Keratinocyte (primary cell): ENCODE results near the gene TMTC2. TPM values are rescaled to one million over a fixed set of nuclear protein-coding genes. Genes with fewer than 3 reads are reported as not detected.

ENCODE experiments used
- DNase-seq: peaks from one replicate; pipeline ENCODE4 v3.0.0-alpha.2; 2011; ENCODE audit warnings: low read depth, missing footprints, low spot score
- FAIRE-seq: peaks from 2 replicates; lab custom pipeline; 2011; peaks lifted over from hg19 to GRCh38; lab: Jason Lieb, UNC
- H2AFZ ChIP-seq: 2 replicates; pipeline ENCODE4 v1.6.0; 2012; ENCODE audit warnings: low read length, control low read depth, inconsistent platforms; ENCODE audit not compliant: control insufficient read depth
- H3K27ac ChIP-seq: 2 replicates; pipeline ENCODE4 v1.5.1; 2011; ENCODE audit warnings: low read length; ENCODE audit not compliant: control insufficient read depth, insufficient read depth
- H3K27me3 ChIP-seq: 3 replicates; pipeline ENCODE4 v1.6.0; 2011; ENCODE audit warnings: low read length; ENCODE audit not compliant: control insufficient read depth, insufficient read depth; ENCODE audit errors: extremely low read depth
- H3K36me3 ChIP-seq, 2 experiments: 2 replicates in 1 of 2; 3 replicates in 1 of 2; pipeline ENCODE4 v1.5.1; 2011; ENCODE audit warnings: low read length in 2 of 2, mild to moderate bottlenecking in 1 of 2; ENCODE audit not compliant: control insufficient read depth in 2 of 2, insufficient read depth in 2 of 2; ENCODE audit errors: extremely low read depth in 1 of 2
- H3K4me1 ChIP-seq: 3 replicates; pipeline ENCODE4 v1.5.1; 2011; ENCODE audit warnings: low read length; ENCODE audit not compliant: control insufficient read depth, insufficient read depth; ENCODE audit errors: extremely low read depth
- H3K4me2 ChIP-seq: 3 replicates; pipeline ENCODE4 v1.6.0; 2011; ENCODE audit warnings: low read depth, low read length; ENCODE audit not compliant: control insufficient read depth, insufficient read depth; ENCODE audit errors: extremely low read depth
- H3K4me3 ChIP-seq, 3 experiments: fragments of 200-600 bp in 1 of 3; sonication (generic) in 1 of 3; 2 replicates in 2 of 3; 3 replicates in 1 of 3; pipeline ENCODE4 v1.5.1; 2011 to 2016; ENCODE audit warnings: low read length in 3 of 3, mild to moderate bottlenecking in 3 of 3, control low read depth in 2 of 3, inconsistent platforms in 1 of 3, low read depth in 1 of 3, mixed read lengths in 1 of 3, mixed run types in 1 of 3, moderate library complexity in 1 of 3; ENCODE audit not compliant: control insufficient read depth in 2 of 3, insufficient read depth in 2 of 3; ENCODE audit errors: extremely low read depth in 1 of 3
- H3K79me2 ChIP-seq: 2 replicates; pipeline ENCODE4 v1.6.0; 2012; ENCODE audit warnings: low read length; ENCODE audit not compliant: control insufficient read depth, insufficient read depth
- H3K9ac ChIP-seq: 3 replicates; pipeline ENCODE4 v1.6.0; 2011; ENCODE audit warnings: low read length; ENCODE audit not compliant: control insufficient read depth, insufficient read depth; ENCODE audit errors: extremely low read depth
- H3K9me1 ChIP-seq: 3 replicates; pipeline ENCODE4 v1.6.0; 2011; ENCODE audit warnings: low read length; ENCODE audit not compliant: control insufficient read depth, insufficient read depth; ENCODE audit errors: extremely low read depth
- H3K9me3 ChIP-seq: 2 replicates; pipeline ENCODE4 v1.5.1; 2012; ENCODE audit warnings: low read depth, low read length; ENCODE audit not compliant: control insufficient read depth
- H4K20me1 ChIP-seq: 3 replicates; pipeline ENCODE4 v1.6.0; 2011; ENCODE audit warnings: low read length; ENCODE audit not compliant: control insufficient read depth, insufficient read depth; ENCODE audit errors: extremely low read depth
- EZH2 ChIP-seq: IDR thresholded peaks from one replicate; pipeline ENCODE4 v1.6.1; 2012; ENCODE audit warnings: inconsistent platforms, mild to moderate bottlenecking, low read length, moderate library complexity
- dilution Hi-C: fragments of 300-500 bp; cut with MboI; formaldehyde crosslinking; loops from one replicate; pipeline ENCODE4 v1.7.0; 2020; ENCODE audit warnings: low sequenced_read_pairs; ENCODE audit not compliant: extremely low pct_ligation_motif_present
- polyA plus RNA-seq, 5 experiments: library from polyadenylated mRNA; depleted of rRNA in 3 of 5; stranded (reverse) in 3 of 5; stranded (forward) in 1 of 5; unstranded in 1 of 5; fragments of >200 nt; gene quantifications; 1 replicate in 1 of 5; 2 replicates in 3 of 5; 3 replicates in 1 of 5; pipeline versions ENCODE4 v1.2.1 to v1.2.3, GENCODE V29; 2011 to 2012; ENCODE audit warnings: missing spikeins in 2 of 5, low read depth in 1 of 5, low replicate concordance in 1 of 5
- TF ChIP-seq, protein P1 (sequence below), 3 experiments: IDR thresholded peaks in 1 of 3; conservative IDR thresholded peaks in 1 of 3; optimal IDR thresholded peaks in 1 of 3; 2 replicates in 2 of 3; 3 replicates in 1 of 3; pipeline versions ENCODE3 to v1.5.1; 2011; ENCODE audit warnings: low read length in 3 of 3, mild to moderate bottlenecking in 3 of 3, moderate library complexity in 2 of 3, control low read depth in 1 of 3, inconsistent platforms in 1 of 3; ENCODE audit not compliant: insufficient read depth in 2 of 3; ENCODE audit errors: extremely low read depth in 1 of 3

TMTC2 gene
- polyA plus RNA-seq, 1 donor (not counting 4 experiments of a cell fraction or from before 2014, with no cell fraction given), result 3.8 TPM

DNA sequence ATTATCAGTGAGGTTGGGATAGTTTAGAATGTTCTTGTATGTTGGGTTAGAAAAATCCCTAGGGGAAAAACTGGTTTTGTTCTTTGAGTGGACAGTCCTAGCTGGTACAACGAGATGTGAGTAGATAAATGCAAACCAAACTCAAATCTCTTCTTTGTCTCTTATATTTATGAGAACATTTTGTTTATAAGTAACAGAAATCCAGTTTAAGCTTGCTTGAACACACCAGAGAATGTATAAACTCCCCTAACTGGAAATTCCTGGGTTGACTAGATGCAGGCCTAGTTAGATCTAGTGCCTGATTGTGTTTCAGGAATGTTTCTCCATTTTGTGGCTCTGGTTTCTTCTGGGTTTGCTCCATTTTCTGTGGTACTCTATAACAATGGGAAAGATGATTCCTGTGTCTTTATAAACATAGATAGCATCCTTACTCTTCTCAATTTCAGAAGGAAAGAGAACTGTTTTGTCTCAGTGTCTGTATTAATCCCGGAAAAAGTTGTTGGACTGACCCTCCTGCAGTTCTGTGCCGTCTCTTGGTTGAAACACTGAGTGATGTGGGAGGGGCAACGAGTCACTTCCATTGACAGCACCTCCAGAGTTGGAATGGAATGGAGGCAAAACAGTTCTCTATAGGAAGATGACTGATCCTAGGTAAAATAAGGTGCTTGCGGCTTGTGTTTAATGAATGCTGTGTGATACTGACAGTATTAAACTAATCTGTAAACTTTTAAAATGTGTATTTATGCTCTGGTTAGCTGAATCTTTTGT, 244.8 kb downstream of the TMTC2 start:
- no peak for DNase-seq
- no peak for TF ChIP-seq EZH2
- TF ChIP-seq, protein P1, sequence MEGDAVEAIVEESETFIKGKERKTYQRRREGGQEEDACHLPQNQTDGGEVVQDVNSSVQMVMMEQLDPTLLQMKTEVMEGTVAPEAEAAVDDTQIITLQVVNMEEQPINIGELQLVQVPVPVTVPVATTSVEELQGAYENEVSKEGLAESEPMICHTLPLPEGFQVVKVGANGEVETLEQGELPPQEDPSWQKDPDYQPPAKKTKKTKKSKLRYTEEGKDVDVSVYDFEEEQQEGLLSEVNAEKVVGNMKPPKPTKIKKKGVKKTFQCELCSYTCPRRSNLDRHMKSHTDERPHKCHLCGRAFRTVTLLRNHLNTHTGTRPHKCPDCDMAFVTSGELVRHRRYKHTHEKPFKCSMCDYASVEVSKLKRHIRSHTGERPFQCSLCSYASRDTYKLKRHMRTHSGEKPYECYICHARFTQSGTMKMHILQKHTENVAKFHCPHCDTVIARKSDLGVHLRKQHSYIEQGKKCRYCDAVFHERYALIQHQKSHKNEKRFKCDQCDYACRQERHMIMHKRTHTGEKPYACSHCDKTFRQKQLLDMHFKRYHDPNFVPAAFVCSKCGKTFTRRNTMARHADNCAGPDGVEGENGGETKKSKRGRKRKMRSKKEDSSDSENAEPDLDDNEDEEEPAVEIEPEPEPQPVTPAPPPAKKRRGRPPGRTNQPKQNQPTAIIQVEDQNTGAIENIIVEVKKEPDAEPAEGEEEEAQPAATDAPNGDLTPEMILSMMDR (optimal IDR thresholded peaks at IDR 0.05 in 1 of 3, IDR thresholded peaks at IDR 0.05 in 1 of 3, conservative IDR thresholded peaks at IDR 0.05 in 1 of 3; ENCODE audit: extremely low read depth in 1 of 3, insufficient read depth in 2 of 3, low read length in 3 of 3), result no peak
- H3K27ac ChIP-seq, result no peak overlapping the region
- H3K36me3 ChIP-seq, result no peaks in the 10 kb centered on the region
- H2AFZ ChIP-seq, result peak overlapping the region; percentile 61
- H3K79me2 ChIP-seq, result no peaks in the 10 kb centered on the region
- no peaks in the 10 kb centered on the region for H4K20me1 ChIP-seq
- H3K9me3 ChIP-seq, result no peaks in the 10 kb centered on the region
- H3K9me1 ChIP-seq, result no peaks in the 10 kb centered on the region
- dilution Hi-C loops, result no loop called here
- H3K27me3 ChIP-seq, result no peaks in the 10 kb centered on the region
- no peak overlapping the region for H3K4me2 ChIP-seq
- FAIRE-seq, result no peak
- no peaks in the 10 kb centered on the region for H3K4me1 ChIP-seq
- H3K4me3 ChIP-seq, result no peak overlapping the region
- no peak overlapping the region for H3K9ac ChIP-seq

DNA sequence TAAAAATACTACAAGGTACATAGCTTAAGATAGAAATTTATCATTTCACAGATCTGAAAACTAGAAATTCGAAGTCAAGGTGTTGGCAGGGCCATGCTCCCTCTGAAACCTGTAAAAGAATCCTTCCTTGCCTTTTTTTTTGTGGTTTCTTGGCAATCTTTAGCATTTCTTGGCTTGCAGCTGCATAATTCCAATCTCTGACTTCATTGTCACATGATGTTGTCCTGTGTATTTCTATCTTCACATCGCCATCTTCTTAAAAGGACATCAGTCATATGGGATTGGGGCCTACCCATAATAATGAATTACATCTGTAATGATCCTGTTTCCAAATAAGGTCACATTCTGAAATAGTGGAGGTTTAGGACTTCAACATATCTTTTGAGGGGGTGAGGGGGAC, 250.4 kb downstream of the TMTC2 start:
- Histone ChIP-seq H3K4me3 (no peak overlapping the region), H3K27me3 (no peaks in the 10 kb centered on the region), H3K4me2 (no peak overlapping the region), H2AFZ (no peak overlapping the region), H3K9ac (no peak overlapping the region), H3K36me3 (no peaks in the 10 kb centered on the region), H3K4me1 (no peaks in the 10 kb centered on the region), H3K79me2 (no peaks in the 10 kb centered on the region), H4K20me1 (no peaks in the 10 kb centered on the region), H3K27ac (no peak overlapping the region), H3K9me3 (no peaks in the 10 kb centered on the region), H3K9me1 (no peaks in the 10 kb centered on the region)
- DNase-seq (no peak), FAIRE-seq (no peak)
- dilution Hi-C loops, result no loop called here
- TF ChIP-seq, protein P1 (optimal IDR thresholded peaks at IDR 0.05 in 1 of 3, IDR thresholded peaks at IDR 0.05 in 1 of 3, conservative IDR thresholded peaks at IDR 0.05 in 1 of 3; ENCODE audit: extremely low read depth in 1 of 3, insufficient read depth in 2 of 3, low read length in 3 of 3), result no peak
- TF ChIP-seq EZH2, result no peak
